ENCODE data around the gene FBLL1.
"Not testable (repeated sequence)": the region's sequence is repeated elsewhere in the genome, so short reads cannot be mapped to it uniquely, and the experiment has no call there.

DNA sequence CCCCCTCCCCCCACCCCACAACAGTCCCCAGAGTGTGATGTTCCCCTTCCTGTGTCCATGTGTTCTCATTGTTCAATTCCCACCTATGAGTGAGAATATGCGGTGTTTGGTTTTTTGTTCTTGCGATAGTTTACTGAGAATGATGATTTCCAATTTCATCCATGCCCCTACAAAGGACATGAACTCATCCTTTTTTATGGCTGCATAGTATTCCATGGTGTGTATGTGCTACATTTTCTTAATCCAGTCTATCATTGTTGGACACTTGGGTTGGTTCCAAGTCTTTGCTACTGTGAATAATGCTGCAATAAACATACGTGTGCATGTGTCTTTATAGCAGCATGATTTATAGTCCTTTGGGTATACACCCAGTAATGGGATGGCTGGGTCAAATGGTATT, 44.6 kb downstream of the FBLL1 start:
- TF ChIP-seq, protein P1, sequence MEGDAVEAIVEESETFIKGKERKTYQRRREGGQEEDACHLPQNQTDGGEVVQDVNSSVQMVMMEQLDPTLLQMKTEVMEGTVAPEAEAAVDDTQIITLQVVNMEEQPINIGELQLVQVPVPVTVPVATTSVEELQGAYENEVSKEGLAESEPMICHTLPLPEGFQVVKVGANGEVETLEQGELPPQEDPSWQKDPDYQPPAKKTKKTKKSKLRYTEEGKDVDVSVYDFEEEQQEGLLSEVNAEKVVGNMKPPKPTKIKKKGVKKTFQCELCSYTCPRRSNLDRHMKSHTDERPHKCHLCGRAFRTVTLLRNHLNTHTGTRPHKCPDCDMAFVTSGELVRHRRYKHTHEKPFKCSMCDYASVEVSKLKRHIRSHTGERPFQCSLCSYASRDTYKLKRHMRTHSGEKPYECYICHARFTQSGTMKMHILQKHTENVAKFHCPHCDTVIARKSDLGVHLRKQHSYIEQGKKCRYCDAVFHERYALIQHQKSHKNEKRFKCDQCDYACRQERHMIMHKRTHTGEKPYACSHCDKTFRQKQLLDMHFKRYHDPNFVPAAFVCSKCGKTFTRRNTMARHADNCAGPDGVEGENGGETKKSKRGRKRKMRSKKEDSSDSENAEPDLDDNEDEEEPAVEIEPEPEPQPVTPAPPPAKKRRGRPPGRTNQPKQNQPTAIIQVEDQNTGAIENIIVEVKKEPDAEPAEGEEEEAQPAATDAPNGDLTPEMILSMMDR (conservative IDR thresholded peaks at IDR 0.05 in 1 of 2, IDR thresholded peaks at IDR 0.05 in 1 of 2; ENCODE audit: extremely low read depth in 1 of 2, insufficient read depth in 1 of 2, low read depth in 1 of 2, low read length in 2 of 2) = not testable (repeated sequence)
- TF ChIP-seq EZH2 (IDR thresholded peaks at IDR 0.05; ENCODE audit: borderline replicate concordance, low read length) = not testable (repeated sequence)

Data from mammary epithelial cell (primary cell).